Natural killer cell (primary cell): ENCODE data around the gene RSRC2. TPM values are rescaled to one million over a fixed set of nuclear protein-coding genes. Genes with fewer than 3 reads are reported as not detected.

Experiments
- ATAC-seq, 3 donors: fragments of 150-1000 bp in 2 of 3; fragments of 200-7000 bp in 1 of 3; cut with Tn5 transposase; 1 replicate in 1 of 3; 2 replicates in 2 of 3; pipeline ENCODE4 v1.10.0; 2021; ENCODE audit warnings: mild to moderate bottlenecking in 2 of 3, moderate library complexity in 2 of 3
- DNase-seq, 2 donors: peaks; one replicate each; pipeline versions ENCODE4 v3.0.0 to v3.0.0-alpha.2; 2013 to 2021; ENCODE audit warnings: mixed read lengths in 1 of 2
- H3K27ac ChIP-seq: one replicate; pipeline ENCODE4 v1.5.1; 2013; ENCODE audit warnings: mild to moderate bottlenecking, low read length
- H3K27me3 ChIP-seq: one replicate; pipeline ENCODE4 v1.6.1; 2013; ENCODE audit warnings: low read length; ENCODE audit not compliant: control insufficient read depth, insufficient read depth
- H3K36me3 ChIP-seq: one replicate; pipeline ENCODE4 v1.6.1; 2013; ENCODE audit warnings: low read length; ENCODE audit not compliant: control insufficient read depth, insufficient read depth
- H3K4me1 ChIP-seq: one replicate; pipeline ENCODE4 v1.6.1; 2013; ENCODE audit warnings: low read length; ENCODE audit not compliant: control insufficient read depth, insufficient read depth
- H3K4me3 ChIP-seq: one replicate; pipeline ENCODE4 v1.5.1; 2013; ENCODE audit warnings: low read length
- H3K9me3 ChIP-seq: one replicate; pipeline ENCODE4 v1.6.1; 2013; ENCODE audit warnings: low read length; ENCODE audit not compliant: control insufficient read depth, insufficient read depth
- H3K27ac Mint-ChIP-seq, 2 donors: one replicate each; pipeline ENCODE4 v1.8.0; 2022; ENCODE audit warnings: mild to moderate bottlenecking in 2 of 2, mixed read lengths in 2 of 2, moderate library complexity in 1 of 2
- H3K27me3 Mint-ChIP-seq, 2 donors: one replicate each; pipeline ENCODE4 v1.8.0; 2022; ENCODE audit warnings: low read depth in 2 of 2, mixed read lengths in 2 of 2
- H3K36me3 Mint-ChIP-seq: one replicate; pipeline ENCODE4 v1.8.0; 2022; ENCODE audit warnings: mixed read lengths
- H3K4me1 Mint-ChIP-seq, 2 donors: one replicate each; pipeline ENCODE4 v1.8.0; 2022; ENCODE audit warnings: mixed read lengths in 2 of 2
- H3K4me3 Mint-ChIP-seq: one replicate; pipeline ENCODE4 v1.8.0; 2022; ENCODE audit warnings: mild to moderate bottlenecking, moderate library complexity, mixed read lengths
- H3K9me3 Mint-ChIP-seq, 2 donors: one replicate each; pipeline ENCODE4 v1.8.0; 2022; ENCODE audit warnings: mixed read lengths in 2 of 2
- WGBS: methylation state at CpG from one replicate; pipeline ENCODE4 v1.1.7; 2013; ENCODE audit warnings: missing lambda C conversion rate; ENCODE audit not compliant: insufficient coverage; 5-methylcytosine and 5-hydroxymethylcytosine counted together
- intact Hi-C: fragments of 100-400 bp; cut with micrococcal nuclease; formaldehyde crosslinking; loops from one replicate; pipeline ENCODE4 v1.14.2; 2022
- total RNA-seq, 4 donors: library from RNA; stranded (reverse); fragments of 120-200 nt in 1 of 4; gene quantifications; one replicate each; pipeline versions ENCODE4 v1.2.3 to v1.2.4, GENCODE V29; 2013 to 2022
- TF ChIP-seq, protein P1 (sequence below): fragments of 200-600 bp; IDR thresholded peaks from one replicate; pipeline ENCODE4 v1.8.0; 2022; ENCODE audit warnings: antibody characterized with exemption

Gene RSRC2
- total RNA-seq, 3 donors from 2014 or later (not counting 1 experiment from before 2014, with no cell fraction given) = 252 to 310 (median 266) TPM

- H3K36me3 Mint-ChIP-seq = no peaks in the 10 kb centered on the region
- Histone ChIP-seq H3K9me3 (no peaks in the 10 kb centered on the region), H3K4me1 (peaks cover 19% of the 10 kb centered on the region), H3K27me3 (no peaks in the 10 kb centered on the region), H3K36me3 (no peaks in the 10 kb centered on the region), H3K27ac (no peak overlapping the region), H3K4me3 (no peak overlapping the region)
- H3K4me3 Mint-ChIP-seq = no peak overlapping the region
- TF ChIP-seq, protein P1, sequence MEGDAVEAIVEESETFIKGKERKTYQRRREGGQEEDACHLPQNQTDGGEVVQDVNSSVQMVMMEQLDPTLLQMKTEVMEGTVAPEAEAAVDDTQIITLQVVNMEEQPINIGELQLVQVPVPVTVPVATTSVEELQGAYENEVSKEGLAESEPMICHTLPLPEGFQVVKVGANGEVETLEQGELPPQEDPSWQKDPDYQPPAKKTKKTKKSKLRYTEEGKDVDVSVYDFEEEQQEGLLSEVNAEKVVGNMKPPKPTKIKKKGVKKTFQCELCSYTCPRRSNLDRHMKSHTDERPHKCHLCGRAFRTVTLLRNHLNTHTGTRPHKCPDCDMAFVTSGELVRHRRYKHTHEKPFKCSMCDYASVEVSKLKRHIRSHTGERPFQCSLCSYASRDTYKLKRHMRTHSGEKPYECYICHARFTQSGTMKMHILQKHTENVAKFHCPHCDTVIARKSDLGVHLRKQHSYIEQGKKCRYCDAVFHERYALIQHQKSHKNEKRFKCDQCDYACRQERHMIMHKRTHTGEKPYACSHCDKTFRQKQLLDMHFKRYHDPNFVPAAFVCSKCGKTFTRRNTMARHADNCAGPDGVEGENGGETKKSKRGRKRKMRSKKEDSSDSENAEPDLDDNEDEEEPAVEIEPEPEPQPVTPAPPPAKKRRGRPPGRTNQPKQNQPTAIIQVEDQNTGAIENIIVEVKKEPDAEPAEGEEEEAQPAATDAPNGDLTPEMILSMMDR = no peak
- DNase-seq (no peak), ATAC-seq (no peak)
- WGBS = 74% methylated on average over 6 of the region's 6 CpGs
- no peaks in the 10 kb centered on the region for H3K27me3 Mint-ChIP-seq
- intact Hi-C loops = no loop called here
- peaks cover 17 to 19% of the 10 kb centered on the region in 2 donors for H3K4me1 Mint-ChIP-seq
- no peak overlapping the region for H3K27ac Mint-ChIP-seq
- H3K9me3 Mint-ChIP-seq = no peaks in the 10 kb centered on the region
These were observed 72.0 kb downstream of the RSRC2 start for GRCh38 chr12:122454739-122455138.

DNA sequence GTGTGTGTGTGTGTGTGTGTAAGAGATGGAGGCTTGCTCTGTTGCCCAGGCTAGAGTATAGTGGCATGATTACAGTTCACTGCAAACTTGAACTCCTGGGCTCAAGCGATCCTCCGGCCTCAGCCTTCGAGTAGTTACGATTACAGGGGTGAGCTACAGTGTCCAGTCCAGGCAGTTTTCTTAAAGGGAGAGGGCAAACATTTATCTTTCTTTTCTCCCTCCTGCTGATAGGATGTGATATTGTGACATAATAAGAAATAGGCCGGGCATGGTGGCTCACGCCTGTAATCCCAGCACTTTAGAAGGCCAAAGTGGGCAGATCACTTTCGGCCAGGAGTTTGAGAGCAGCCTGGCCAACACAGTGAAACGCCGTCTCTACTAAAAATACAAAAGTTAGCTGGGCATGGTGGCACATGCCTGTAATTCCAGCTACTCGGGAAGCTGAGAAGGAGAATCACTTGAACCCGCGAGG is 72.5 kb downstream of the RSRC2 start:
- Mint-ChIP-seq H3K9me3 (no peaks in the 10 kb centered on the region), H3K36me3 (no peaks in the 10 kb centered on the region), H3K27me3 (no peaks in the 10 kb centered on the region), H3K27ac (peak overlapping the region; percentile 87 to 97), H3K4me3 (peak overlapping the region; percentile 4), H3K4me1 (peaks cover 17 to 19% of the 10 kb centered on the region in 2 donors)
- Histone ChIP-seq H3K27ac (peak overlapping the region; percentile 83), H3K36me3 (no peaks in the 10 kb centered on the region), H3K27me3 (no peaks in the 10 kb centered on the region), H3K4me3 (no peak overlapping the region), H3K9me3 (no peaks in the 10 kb centered on the region), H3K4me1 (peaks cover 19% of the 10 kb centered on the region)
- no peak for DNase-seq
- no peak for ATAC-seq
- 97% methylated on average over 12 of the region's 12 CpGs for WGBS
- intact Hi-C loops = no loop called here
- TF ChIP-seq, protein P1 = no peak

Other genes with a start within 250 kb of the RSRC2 start
- gene CLIP1, start 104.3 kb downstream of the RSRC2 start, total RNA-seq = 10 to 100 TPM; 67.1 to 88.5 (median 69.1) TPM
- 10 to 100 TPM; 57.7 to 71.6 (median 66.6) TPM for gene ZCCHC8, start 26.0 kb downstream of the RSRC2 start, total RNA-seq
- 10 to 100 TPM; 31.3 to 33.8 (median 33.2) TPM for gene KNTC1, start 313 bp upstream of the RSRC2 start, total RNA-seq
- gene HCAR2, start 176.4 kb upstream of the RSRC2 start, total RNA-seq = 1 to 10 TPM; 1.3 to 8.5 (median 1.5) TPM
- gene HCAR3, start 189.9 kb upstream of the RSRC2 start, total RNA-seq = 10 to 100 TPM in 1 of 3 donors, 1 to 10 TPM in 2; 1.8 to 14.7 (median 9.9) TPM
- gene HCAR1, start 203.9 kb upstream of the RSRC2 start, total RNA-seq = under 1 TPM in 1 of 3 donors, not detected in 2; 0.15 TPM
- 10 to 100 TPM; 30.5 to 42.9 (median 42.7) TPM for gene DENR, start 225.9 kb upstream of the RSRC2 start, total RNA-seq
- 1 to 10 TPM in 1 of 3 donors, under 1 TPM in 2; 0.29 to 2.1 (median 0.85) TPM for gene CCDC62, start 247.6 kb upstream of the RSRC2 start, total RNA-seq